Neutrophil (primary cell): ENCODE data around the gene FA2H.

Experiments
- H3K27ac ChIP-seq: fragments of 200-600 bp; sonication (generic); 2 replicates; pipeline ENCODE4 v1.5.1; 2016; ENCODE audit warnings: mild to moderate bottlenecking, moderate library complexity
- H3K27me3 ChIP-seq: fragments of 200-600 bp; sonication (generic); 2 replicates; pipeline ENCODE4 v1.6.0; 2016; ENCODE audit warnings: mild to moderate bottlenecking
- H3K36me3 ChIP-seq: fragments of 200-600 bp; sonication (generic); 2 replicates; pipeline ENCODE4 v1.5.1; 2017
- H3K4me1 ChIP-seq, 2 experiments: fragments of 200-600 bp in 1 of 2; sonication (generic) in 1 of 2; 1 replicate in 1 of 2; 2 replicates in 1 of 2; pipeline versions ENCODE4 v1.5.1 to v1.6.1; 2013 to 2016; ENCODE audit warnings: low read depth in 1 of 2, low read length in 1 of 2, mild to moderate bottlenecking in 1 of 2, moderate library complexity in 1 of 2; ENCODE audit not compliant: control insufficient read depth in 1 of 2, insufficient read depth in 1 of 2
- H3K4me3 ChIP-seq, 2 experiments: fragments of 200-600 bp in 1 of 2; sonication (generic) in 1 of 2; 1 replicate in 1 of 2; 2 replicates in 1 of 2; pipeline ENCODE4 v1.5.1; 2013 to 2016; ENCODE audit warnings: low read depth in 1 of 2, low read length in 1 of 2, mild to moderate bottlenecking in 1 of 2, moderate library complexity in 1 of 2
- H3K9me3 ChIP-seq: fragments of 200-600 bp; sonication (generic); 2 replicates; pipeline ENCODE4 v1.5.1; 2016
- TF ChIP-seq, protein P1 (sequence below): fragments of 200-600 bp; sonication (generic); IDR thresholded peaks from 2 replicates; pipeline ENCODE4 v1.5.1; 2016; ENCODE audit warnings: antibody characterized with exemption

The FA2H gene

DNA sequence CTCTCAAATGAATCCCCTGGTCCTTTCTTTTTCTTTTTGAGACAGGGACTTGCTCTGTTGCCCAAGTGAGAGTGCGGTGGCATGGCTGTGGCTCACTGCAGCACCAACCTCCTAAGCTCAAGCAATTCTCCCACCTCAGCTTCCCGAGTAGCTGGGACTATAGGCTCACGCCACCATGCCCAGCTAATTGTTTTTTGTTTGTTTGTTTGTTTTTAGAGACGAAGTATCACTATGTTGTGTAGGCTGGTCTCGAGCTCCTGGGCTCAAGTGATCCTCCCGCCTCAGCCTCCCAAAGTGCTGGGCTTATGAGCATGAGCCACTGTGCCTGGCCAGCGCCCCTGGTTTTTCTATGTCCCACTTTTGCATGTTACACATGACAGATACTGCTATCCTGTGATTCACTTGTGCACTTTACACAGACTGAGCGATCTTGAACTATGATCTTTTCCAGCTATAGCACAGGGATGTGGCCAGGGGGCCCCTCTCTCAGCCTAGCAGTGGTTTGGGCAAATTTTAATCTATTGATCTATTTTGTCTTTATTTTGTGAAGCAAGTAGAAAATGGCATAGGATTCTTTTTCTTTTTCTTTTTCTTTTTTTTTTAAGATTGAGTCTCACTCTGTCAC is 42.7 kb downstream of the FA2H start:
- Histone ChIP-seq H3K27me3 (no peaks in the 10 kb centered on the region), H3K4me3 (no peak overlapping the region), H3K4me1 (no peaks in the 10 kb centered on the region), H3K9me3 (no peaks in the 10 kb centered on the region), H3K36me3 (no peaks in the 10 kb centered on the region), H3K27ac (no peak overlapping the region)
- TF ChIP-seq, protein P1, sequence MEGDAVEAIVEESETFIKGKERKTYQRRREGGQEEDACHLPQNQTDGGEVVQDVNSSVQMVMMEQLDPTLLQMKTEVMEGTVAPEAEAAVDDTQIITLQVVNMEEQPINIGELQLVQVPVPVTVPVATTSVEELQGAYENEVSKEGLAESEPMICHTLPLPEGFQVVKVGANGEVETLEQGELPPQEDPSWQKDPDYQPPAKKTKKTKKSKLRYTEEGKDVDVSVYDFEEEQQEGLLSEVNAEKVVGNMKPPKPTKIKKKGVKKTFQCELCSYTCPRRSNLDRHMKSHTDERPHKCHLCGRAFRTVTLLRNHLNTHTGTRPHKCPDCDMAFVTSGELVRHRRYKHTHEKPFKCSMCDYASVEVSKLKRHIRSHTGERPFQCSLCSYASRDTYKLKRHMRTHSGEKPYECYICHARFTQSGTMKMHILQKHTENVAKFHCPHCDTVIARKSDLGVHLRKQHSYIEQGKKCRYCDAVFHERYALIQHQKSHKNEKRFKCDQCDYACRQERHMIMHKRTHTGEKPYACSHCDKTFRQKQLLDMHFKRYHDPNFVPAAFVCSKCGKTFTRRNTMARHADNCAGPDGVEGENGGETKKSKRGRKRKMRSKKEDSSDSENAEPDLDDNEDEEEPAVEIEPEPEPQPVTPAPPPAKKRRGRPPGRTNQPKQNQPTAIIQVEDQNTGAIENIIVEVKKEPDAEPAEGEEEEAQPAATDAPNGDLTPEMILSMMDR, result no peak

DNA sequence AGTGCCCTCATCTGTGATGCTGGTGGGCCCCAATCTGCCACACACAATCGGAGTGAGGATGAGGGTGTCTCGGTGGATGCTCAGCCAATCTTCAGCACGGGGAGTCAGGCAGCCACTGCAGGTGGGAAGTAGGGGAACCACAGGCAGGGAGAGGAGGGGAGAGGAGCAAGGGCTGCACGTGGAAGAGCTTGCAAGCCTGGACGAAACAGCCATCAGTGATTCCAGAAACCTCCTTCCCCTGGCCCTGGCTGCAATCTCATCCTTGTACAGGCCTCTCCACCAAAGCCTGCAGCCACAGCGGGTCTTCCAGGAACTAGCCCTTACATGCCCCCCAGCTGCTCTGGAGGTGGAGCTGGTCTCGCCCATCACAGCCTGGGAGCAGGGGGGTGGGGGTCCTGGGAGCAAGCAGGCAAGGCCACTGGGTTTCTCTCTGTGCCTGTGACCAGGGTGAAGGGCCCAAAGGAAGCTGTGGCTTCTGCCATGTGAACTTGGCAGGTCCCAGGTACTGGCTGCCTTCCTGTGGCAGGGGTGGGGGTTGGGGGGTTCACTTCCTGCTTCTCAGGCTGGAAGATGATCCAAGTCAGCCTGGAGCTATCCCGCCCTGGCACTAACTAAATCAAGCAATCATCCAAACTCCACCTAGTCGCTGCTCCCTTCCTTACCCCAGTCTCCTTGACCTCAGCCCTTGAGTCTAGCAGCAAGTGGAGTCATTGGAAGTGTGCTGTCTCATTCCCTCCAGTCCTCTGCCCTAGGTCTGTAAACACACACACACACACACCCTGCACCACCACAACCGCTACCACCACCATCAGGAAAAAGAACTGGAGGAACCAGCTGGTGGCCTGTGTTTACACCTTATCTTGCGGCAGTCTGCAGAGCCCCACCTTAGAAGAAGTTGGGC is 44.6 kb downstream of the FA2H start:
- no peaks in the 10 kb centered on the region for H3K4me1 ChIP-seq
- no peaks in the 10 kb centered on the region for H3K27me3 ChIP-seq
- TF ChIP-seq, protein P1, result no peak
- no peaks in the 10 kb centered on the region for H3K9me3 ChIP-seq
- H3K4me3 ChIP-seq, result no peak overlapping the region
- no peak overlapping the region for H3K27ac ChIP-seq
- no peaks in the 10 kb centered on the region for H3K36me3 ChIP-seq

DNA sequence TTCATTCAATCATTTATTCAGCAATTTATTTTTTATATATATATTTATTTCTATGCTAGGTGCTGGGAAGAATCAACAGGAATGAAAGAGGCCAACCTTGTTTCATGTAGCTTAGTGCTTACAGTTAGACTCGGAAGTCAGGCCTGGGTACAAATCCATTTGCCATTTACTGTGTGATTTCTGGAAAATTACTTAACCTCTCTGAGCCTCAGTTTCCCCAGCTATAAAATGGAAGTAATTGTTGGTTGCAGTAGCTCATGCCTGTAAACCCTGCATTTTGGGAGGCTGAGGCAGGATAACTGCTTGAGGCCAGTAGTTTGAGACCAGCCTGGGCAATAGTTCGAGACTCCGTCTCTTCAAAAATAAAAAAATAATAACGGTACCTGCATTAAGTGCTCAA is 46.7 kb downstream of the FA2H start:
- H3K27ac ChIP-seq, result no peak overlapping the region
- no peak overlapping the region for H3K4me3 ChIP-seq

DNA sequence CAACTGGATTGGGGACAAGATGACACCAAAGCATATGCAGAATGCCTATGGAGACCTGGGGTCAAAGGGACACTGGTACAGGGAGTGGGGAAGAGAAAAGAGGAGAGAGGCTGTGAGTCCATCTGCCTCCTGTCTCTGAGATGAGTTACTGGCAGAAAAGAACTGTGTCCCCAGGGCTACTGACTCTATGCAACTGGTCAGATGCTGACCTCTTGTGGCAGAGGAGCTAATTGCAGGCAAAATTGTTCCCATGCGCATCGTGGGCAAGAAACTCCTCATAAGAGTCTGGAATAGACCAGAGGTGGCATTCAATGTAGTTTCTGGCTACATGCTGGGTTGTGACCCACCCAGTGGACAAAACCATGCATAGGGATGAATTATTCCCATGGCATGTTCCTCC is 47.9 kb downstream of the FA2H start:
- peaks cover 0 to 5% of the 10 kb centered on the region in 2 experiments for H3K4me1 ChIP-seq

More for the DNA sequence above, 46.7 kb downstream of the FA2H start:
- Histone ChIP-seq H3K4me1 (peaks cover 0 to 5% of the 10 kb centered on the region in 2 experiments), H3K9me3 (no peaks in the 10 kb centered on the region), H3K27me3 (no peaks in the 10 kb centered on the region), H3K36me3 (no peaks in the 10 kb centered on the region)
- TF ChIP-seq, protein P1, result no peak

DNA sequence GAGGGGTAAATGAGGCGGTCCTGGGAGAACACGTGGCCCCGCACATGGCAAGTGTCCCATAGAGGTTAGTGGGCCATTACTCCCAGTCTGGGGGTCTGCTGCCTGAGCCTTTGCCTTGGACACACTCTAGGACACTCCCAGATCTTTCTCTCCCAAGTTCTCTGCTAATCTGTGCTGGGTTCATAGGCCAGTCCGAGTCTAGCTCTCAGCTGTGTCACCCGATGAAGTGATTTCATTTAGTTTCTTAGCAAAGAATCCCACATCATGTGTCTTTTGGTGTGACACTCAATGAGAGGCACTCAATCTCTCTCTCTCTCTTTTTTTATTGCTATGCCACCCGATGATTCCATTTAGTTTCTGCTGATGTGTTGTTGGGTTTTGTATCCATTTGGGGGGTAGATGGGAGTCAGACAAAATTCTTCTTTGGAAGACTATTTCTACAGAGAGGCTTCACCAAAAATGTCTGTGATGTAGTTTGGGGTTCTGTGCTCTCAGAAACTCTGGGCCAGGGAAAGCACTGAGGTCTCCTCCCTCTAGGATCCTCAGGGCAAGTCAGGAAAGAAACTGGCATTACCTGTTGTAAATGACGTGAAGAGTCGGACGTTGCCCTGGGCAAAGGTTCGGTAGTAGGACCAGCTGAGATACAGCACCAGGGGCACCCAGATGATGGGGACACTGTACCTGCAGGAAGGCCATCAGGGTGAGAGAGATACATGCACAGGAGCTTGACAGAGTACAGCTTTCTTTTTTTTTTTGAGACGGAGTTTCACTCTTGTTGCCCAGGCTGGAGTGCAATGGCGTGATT is 48.8 kb downstream of the FA2H start:
- Histone ChIP-seq H3K36me3 (no peaks in the 10 kb centered on the region), H3K9me3 (no peaks in the 10 kb centered on the region), H3K4me1 (peaks cover 0 to 8% of the 10 kb centered on the region in 2 experiments), H3K27me3 (no peaks in the 10 kb centered on the region), H3K27ac (no peak overlapping the region), H3K4me3 (no peak overlapping the region)
- TF ChIP-seq, protein P1, result no peak

More for the DNA sequence above, 47.9 kb downstream of the FA2H start:
- no peak overlapping the region for H3K4me3 ChIP-seq
- TF ChIP-seq, protein P1, result peak; percentile 81
- H3K27me3 ChIP-seq, result no peaks in the 10 kb centered on the region
- H3K27ac ChIP-seq, result no peak overlapping the region
- H3K36me3 ChIP-seq, result no peaks in the 10 kb centered on the region
- no peaks in the 10 kb centered on the region for H3K9me3 ChIP-seq
